ENCODE measurements around the gene MZF1. TPM values are rescaled to one million over a fixed set of nuclear protein-coding genes. Genes with fewer than 3 reads are reported as not detected.

The MZF1 gene
- total and polyA plus RNA-seq, 9 of the 15 experiments (the other 6 are each of a cell fraction or from before 2014, with no cell fraction given), result 0.31 to 29.3 (median 11.5) TPM

GRCh38 chr19:58515259-58515658, 57.9 kb downstream of the MZF1 start (continued):
- TF ChIP-seq MGA (IDR thresholded peaks at IDR 0.05), result no peak
- no peak for TF ChIP-seq FOS (IDR thresholded peaks at IDR 0.05; ENCODE audit: extremely low read depth, insufficient read length)
- TF ChIP-seq IRF9 (tag; IDR thresholded peaks at IDR 0.05), result no peak
- no peak for TF ChIP-seq SRSF7 (optimal IDR thresholded peaks at IDR 0.05; ENCODE audit: low read depth, low read length)
- no peak for TF ChIP-seq EHMT2 (IDR thresholded peaks at IDR 0.05)
- no peak for TF ChIP-seq SMAD2 (IDR thresholded peaks at IDR 0.05; ENCODE audit: low read depth, low read length)
- TF ChIP-seq WHSC1 (IDR thresholded peaks at IDR 0.05; ENCODE audit: low read length), result no peak
- TF ChIP-seq GABPB1 (CRISPR knock-in tag; IDR thresholded peaks at IDR 0.05), result no peak
- TF ChIP-seq MTA2 (IDR thresholded peaks at IDR 0.05; ENCODE audit: low read depth), result no peak

Measured in K562 (cell line).